Natural killer cell (primary cell): ENCODE results near the gene TAF12. TPM values are rescaled to one million over a fixed set of nuclear protein-coding genes. Genes with fewer than 3 reads are reported as not detected.

Experiments
- ATAC-seq, 3 donors: fragments of 150-1000 bp in 2 of 3; fragments of 200-7000 bp in 1 of 3; cut with Tn5 transposase; 1 replicate in 1 of 3; 2 replicates in 2 of 3; pipeline ENCODE4 v1.10.0; 2021; ENCODE audit warnings: mild to moderate bottlenecking in 2 of 3, moderate library complexity in 2 of 3
- DNase-seq, 2 donors: peaks; one replicate each; pipeline versions ENCODE4 v3.0.0 to v3.0.0-alpha.2; 2013 to 2021; ENCODE audit warnings: mixed read lengths in 1 of 2
- H3K27ac ChIP-seq: one replicate; pipeline ENCODE4 v1.5.1; 2013; ENCODE audit warnings: mild to moderate bottlenecking, low read length
- H3K27me3 ChIP-seq: one replicate; pipeline ENCODE4 v1.6.1; 2013; ENCODE audit warnings: low read length; ENCODE audit not compliant: control insufficient read depth, insufficient read depth
- H3K36me3 ChIP-seq: one replicate; pipeline ENCODE4 v1.6.1; 2013; ENCODE audit warnings: low read length; ENCODE audit not compliant: control insufficient read depth, insufficient read depth
- H3K4me1 ChIP-seq: one replicate; pipeline ENCODE4 v1.6.1; 2013; ENCODE audit warnings: low read length; ENCODE audit not compliant: control insufficient read depth, insufficient read depth
- H3K4me3 ChIP-seq: one replicate; pipeline ENCODE4 v1.5.1; 2013; ENCODE audit warnings: low read length
- H3K9me3 ChIP-seq: one replicate; pipeline ENCODE4 v1.6.1; 2013; ENCODE audit warnings: low read length; ENCODE audit not compliant: control insufficient read depth, insufficient read depth
- H3K27ac Mint-ChIP-seq, 2 donors: one replicate each; pipeline ENCODE4 v1.8.0; 2022; ENCODE audit warnings: mild to moderate bottlenecking in 2 of 2, mixed read lengths in 2 of 2, moderate library complexity in 1 of 2
- H3K27me3 Mint-ChIP-seq, 2 donors: one replicate each; pipeline ENCODE4 v1.8.0; 2022; ENCODE audit warnings: low read depth in 2 of 2, mixed read lengths in 2 of 2
- H3K36me3 Mint-ChIP-seq: one replicate; pipeline ENCODE4 v1.8.0; 2022; ENCODE audit warnings: mixed read lengths
- H3K4me1 Mint-ChIP-seq, 2 donors: one replicate each; pipeline ENCODE4 v1.8.0; 2022; ENCODE audit warnings: mixed read lengths in 2 of 2
- H3K4me3 Mint-ChIP-seq: one replicate; pipeline ENCODE4 v1.8.0; 2022; ENCODE audit warnings: mild to moderate bottlenecking, moderate library complexity, mixed read lengths
- H3K9me3 Mint-ChIP-seq, 2 donors: one replicate each; pipeline ENCODE4 v1.8.0; 2022; ENCODE audit warnings: mixed read lengths in 2 of 2
- WGBS: methylation state at CpG from one replicate; pipeline ENCODE4 v1.1.7; 2013; ENCODE audit warnings: missing lambda C conversion rate; ENCODE audit not compliant: insufficient coverage; 5-methylcytosine and 5-hydroxymethylcytosine counted together
- intact Hi-C: fragments of 100-400 bp; cut with micrococcal nuclease; formaldehyde crosslinking; loops from one replicate; pipeline ENCODE4 v1.14.2; 2022
- total RNA-seq, 4 donors: library from RNA; stranded (reverse); fragments of 120-200 nt in 1 of 4; gene quantifications; one replicate each; pipeline versions ENCODE4 v1.2.3 to v1.2.4, GENCODE V29; 2013 to 2022
- TF ChIP-seq, protein P1 (sequence below): fragments of 200-600 bp; IDR thresholded peaks from one replicate; pipeline ENCODE4 v1.8.0; 2022; ENCODE audit warnings: antibody characterized with exemption

The TAF12 gene
- total RNA-seq, 3 donors from 2014 or later (not counting 1 experiment from before 2014, with no cell fraction given): 17.9 to 23.8 (median 23.1) TPM

DNA sequence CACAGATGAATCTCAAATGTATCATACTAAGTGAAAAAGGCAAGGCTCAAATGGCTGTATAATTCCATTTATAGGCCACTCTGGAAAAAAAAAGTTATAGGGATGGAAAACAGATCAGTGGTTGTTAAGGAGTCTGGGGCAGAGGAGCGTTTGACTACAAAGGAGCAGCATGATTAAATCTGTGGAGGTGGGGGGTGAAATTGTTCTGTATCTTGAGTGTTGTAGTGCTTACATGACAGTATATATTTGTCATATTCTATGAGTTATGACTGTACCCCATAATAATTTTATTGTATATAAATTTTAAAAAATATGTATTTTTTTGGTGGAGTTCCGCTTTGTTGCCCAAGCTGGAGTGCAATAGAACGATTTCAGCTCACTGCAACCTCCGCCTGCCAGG lies 10.3 kb downstream of the TAF12 start:
- Histone ChIP-seq H3K36me3 (no peaks in the 10 kb centered on the region), H3K9me3 (no peaks in the 10 kb centered on the region), H3K4me1 (no peaks in the 10 kb centered on the region), H3K27me3 (no peaks in the 10 kb centered on the region), H3K4me3 (no peak overlapping the region), H3K27ac (no peak overlapping the region)
- no peak overlapping the region for H3K4me3 Mint-ChIP-seq
- H3K36me3 Mint-ChIP-seq: no peaks in the 10 kb centered on the region
- peaks cover 11 to 12% of the 10 kb centered on the region in 2 donors for H3K4me1 Mint-ChIP-seq
- intact Hi-C loops: no loop called here
- no peaks in the 10 kb centered on the region for H3K27me3 Mint-ChIP-seq
- ATAC-seq (no peak), DNase-seq (no peak)
- 98% methylated on average over 4 of the region's 4 CpGs for WGBS
- no peaks in the 10 kb centered on the region for H3K9me3 Mint-ChIP-seq
- TF ChIP-seq, protein P1, sequence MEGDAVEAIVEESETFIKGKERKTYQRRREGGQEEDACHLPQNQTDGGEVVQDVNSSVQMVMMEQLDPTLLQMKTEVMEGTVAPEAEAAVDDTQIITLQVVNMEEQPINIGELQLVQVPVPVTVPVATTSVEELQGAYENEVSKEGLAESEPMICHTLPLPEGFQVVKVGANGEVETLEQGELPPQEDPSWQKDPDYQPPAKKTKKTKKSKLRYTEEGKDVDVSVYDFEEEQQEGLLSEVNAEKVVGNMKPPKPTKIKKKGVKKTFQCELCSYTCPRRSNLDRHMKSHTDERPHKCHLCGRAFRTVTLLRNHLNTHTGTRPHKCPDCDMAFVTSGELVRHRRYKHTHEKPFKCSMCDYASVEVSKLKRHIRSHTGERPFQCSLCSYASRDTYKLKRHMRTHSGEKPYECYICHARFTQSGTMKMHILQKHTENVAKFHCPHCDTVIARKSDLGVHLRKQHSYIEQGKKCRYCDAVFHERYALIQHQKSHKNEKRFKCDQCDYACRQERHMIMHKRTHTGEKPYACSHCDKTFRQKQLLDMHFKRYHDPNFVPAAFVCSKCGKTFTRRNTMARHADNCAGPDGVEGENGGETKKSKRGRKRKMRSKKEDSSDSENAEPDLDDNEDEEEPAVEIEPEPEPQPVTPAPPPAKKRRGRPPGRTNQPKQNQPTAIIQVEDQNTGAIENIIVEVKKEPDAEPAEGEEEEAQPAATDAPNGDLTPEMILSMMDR: no peak
- peak overlapping the region in 1 of 2 donors; percentile 12 for H3K27ac Mint-ChIP-seq

DNA sequence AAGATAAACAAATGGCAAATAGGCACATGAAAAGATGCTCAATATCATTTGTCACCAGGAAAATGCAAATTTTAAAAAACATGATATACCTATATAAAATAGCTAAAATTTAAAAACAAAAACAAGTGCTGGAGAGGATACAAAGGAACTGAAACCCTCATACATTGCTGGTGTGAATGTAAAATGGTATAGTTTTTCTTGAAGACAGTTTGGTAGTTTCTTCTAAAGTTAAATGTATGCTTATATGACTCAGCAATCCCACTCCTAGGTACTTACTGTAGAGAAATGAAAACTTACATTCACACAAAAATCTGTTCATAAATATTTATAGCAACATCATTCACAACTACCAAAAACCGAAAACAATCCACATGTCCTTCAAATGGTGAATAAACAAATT lies 11.2 kb downstream of the TAF12 start:
- no peak overlapping the region for H3K4me3 Mint-ChIP-seq
- Histone ChIP-seq H3K27me3 (no peaks in the 10 kb centered on the region), H3K27ac (no peak overlapping the region), H3K9me3 (no peaks in the 10 kb centered on the region), H3K4me3 (no peak overlapping the region), H3K36me3 (no peaks in the 10 kb centered on the region), H3K4me1 (no peaks in the 10 kb centered on the region)
- intact Hi-C loops: no loop called here
- DNase-seq (no peak), ATAC-seq (no peak)
- WGBS: no CpG with 5 or more reads among the region's 1 CpG
- no peaks in the 10 kb centered on the region for H3K36me3 Mint-ChIP-seq
- H3K9me3 Mint-ChIP-seq: no peaks in the 10 kb centered on the region
- TF ChIP-seq, protein P1: no peak
- H3K27me3 Mint-ChIP-seq: no peaks in the 10 kb centered on the region
- H3K4me1 Mint-ChIP-seq: peaks cover 11 to 12% of the 10 kb centered on the region in 2 donors
- H3K27ac Mint-ChIP-seq: peak overlapping the region in 1 of 2 donors; percentile 12

DNA sequence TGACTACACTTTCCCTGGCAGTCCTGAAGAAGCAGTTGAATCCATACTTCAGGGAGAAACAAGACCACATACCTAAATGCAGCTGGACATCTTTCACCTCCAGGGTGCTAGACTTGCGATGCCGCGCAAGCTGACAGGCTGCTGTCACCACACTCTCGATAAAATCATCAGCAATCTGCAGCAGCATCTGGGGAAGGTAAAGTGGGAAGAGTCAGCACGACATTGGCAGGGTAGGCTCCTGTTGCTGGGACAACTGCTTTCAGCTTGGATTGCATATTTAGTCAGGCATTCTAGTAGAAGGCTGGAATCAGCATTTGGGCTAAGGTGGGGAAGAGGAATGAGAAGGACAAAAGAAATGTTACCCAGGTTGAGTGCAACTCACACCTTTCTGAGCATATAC lies 29.7 kb downstream of the TAF12 start:
- Mint-ChIP-seq H3K27me3 (no peaks in the 10 kb centered on the region), H3K4me3 (no peak overlapping the region), H3K4me1 (no peaks in the 10 kb centered on the region), H3K9me3 (no peaks in the 10 kb centered on the region), H3K36me3 (peaks cover 5% of the 10 kb centered on the region), H3K27ac (no peak overlapping the region)
- Histone ChIP-seq H3K4me1 (no peaks in the 10 kb centered on the region), H3K27me3 (no peaks in the 10 kb centered on the region), H3K9me3 (no peaks in the 10 kb centered on the region), H3K27ac (no peak overlapping the region), H3K4me3 (no peak overlapping the region), H3K36me3 (peaks cover 57% of the 10 kb centered on the region)
- no peak for ATAC-seq
- DNase-seq: no peak
- 97% methylated on average over 5 of the region's 5 CpGs for WGBS
- intact Hi-C loops: no loop called here
- TF ChIP-seq, protein P1: no peak

DNA sequence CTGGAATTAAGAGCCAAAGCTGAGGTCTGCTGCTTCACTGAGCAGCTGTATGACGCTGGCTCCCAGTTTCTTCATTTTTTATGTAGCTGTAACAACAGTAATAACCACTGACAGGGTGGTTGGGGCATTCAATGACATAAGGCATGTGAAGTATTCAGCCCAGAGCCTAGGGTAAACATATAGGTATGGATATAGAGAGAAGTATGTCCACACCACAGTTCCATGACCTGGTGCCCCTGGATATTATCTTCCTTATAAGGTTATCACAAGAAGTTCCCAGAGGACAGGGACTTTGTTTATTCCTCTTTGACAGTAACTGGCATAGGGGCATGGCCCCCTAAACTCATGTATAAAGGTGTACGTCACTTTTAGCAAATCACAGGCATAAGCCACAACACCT lies 36.1 kb downstream of the TAF12 start:
- DNase-seq (no peak), ATAC-seq (no peak)
- 100% methylated on average over 1 of the region's 2 CpGs for WGBS
- Mint-ChIP-seq H3K4me3 (no peak overlapping the region), H3K4me1 (no peaks in the 10 kb centered on the region), H3K27me3 (no peaks in the 10 kb centered on the region), H3K9me3 (no peaks in the 10 kb centered on the region), H3K36me3 (no peaks in the 10 kb centered on the region), H3K27ac (no peak overlapping the region)
- intact Hi-C loops: no loop called here
- peaks cover 55% of the 10 kb centered on the region for H3K36me3 ChIP-seq
- no peaks in the 10 kb centered on the region for H3K27me3 ChIP-seq
- TF ChIP-seq, protein P1: no peak
- H3K4me3 ChIP-seq: no peak overlapping the region
- no peak overlapping the region for H3K27ac ChIP-seq
- no peaks in the 10 kb centered on the region for H3K4me1 ChIP-seq
- H3K9me3 ChIP-seq: no peaks in the 10 kb centered on the region
